ENCODE results near the gene MCEMP1.
"Not testable (repeated sequence)": the region's sequence is repeated elsewhere in the genome, so short reads cannot be mapped to it uniquely, and the experiment has no call there.

The MCEMP1 gene

DNA sequence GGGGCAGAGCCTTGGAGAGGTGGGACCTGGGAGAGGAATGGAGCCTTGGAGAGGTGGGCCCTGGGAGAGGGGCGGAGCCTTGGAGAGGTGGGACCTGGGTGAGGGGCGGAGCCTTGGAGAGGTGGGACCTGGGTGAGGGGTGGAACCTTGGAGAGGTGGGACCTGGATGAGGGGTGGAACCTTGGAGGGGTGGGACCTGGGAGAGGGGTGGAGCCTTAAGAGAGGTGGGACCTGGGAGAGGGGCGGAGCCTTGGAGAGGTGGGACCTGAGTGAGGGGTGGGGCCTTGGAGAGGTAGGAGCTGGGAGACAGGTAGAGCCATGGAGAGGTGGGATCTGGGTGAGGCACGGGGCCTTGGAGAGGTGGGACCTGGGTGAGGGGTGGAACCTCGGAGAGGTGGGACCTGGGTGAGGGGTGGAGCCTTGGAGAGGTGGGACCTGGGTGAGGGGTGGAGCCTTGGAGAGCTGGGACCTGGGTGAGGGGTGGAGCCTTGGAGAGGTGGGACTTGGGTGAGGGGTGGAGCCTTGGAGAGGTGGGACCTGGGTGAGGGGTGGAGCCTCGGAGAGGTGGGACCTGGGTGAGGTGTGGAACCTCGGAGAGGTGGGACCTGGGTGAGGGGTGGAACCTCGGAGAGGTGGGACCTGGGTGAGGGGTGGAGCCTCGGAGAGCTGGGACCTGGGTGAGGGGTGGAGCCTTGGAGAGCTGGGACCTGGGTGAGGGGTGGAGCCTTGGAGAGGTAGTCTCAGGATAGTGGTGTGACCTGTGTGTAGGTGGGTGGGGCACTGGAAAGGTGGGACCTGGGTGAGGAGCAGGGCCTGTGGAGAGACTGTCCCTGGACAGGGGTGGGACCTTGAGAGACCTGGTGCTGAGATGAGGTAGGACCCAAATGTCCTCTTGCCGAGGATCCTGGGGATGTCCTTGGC is 33.0 kb upstream of the MCEMP1 start:
- DNase-seq (ENCODE audit: insufficient read length, low spot score); FAIRE-seq: not testable (repeated sequence)

GRCh38 chr19:7644550-7644877 is 32.4 kb upstream of the MCEMP1 start:
- no peak for DNase-seq (ENCODE audit: insufficient read length, low spot score)
- FAIRE-seq = no peak

DNA sequence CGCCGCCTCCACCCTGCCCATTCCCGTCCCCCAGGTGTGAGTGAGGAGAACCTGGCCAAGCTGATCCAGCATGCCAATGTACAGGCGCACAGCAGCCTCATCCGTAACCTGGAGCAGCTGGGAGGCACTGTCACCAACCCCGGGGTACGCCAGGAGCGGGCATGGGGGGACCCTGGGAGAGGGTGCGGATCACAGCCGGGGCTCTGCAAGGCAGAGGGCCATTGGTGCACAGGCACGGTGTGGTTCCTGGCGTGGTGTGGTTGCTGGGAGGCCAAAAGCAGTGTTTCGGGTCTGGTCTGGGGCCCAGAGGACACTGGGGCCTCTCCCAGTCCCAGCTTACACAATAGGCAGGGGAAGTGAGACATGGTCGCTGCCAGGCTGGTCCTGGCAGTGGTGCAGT is 31.7 kb upstream of the MCEMP1 start:
- FAIRE-seq (no peak), DNase-seq (ENCODE audit: insufficient read length, low spot score) (no peak)

DNA sequence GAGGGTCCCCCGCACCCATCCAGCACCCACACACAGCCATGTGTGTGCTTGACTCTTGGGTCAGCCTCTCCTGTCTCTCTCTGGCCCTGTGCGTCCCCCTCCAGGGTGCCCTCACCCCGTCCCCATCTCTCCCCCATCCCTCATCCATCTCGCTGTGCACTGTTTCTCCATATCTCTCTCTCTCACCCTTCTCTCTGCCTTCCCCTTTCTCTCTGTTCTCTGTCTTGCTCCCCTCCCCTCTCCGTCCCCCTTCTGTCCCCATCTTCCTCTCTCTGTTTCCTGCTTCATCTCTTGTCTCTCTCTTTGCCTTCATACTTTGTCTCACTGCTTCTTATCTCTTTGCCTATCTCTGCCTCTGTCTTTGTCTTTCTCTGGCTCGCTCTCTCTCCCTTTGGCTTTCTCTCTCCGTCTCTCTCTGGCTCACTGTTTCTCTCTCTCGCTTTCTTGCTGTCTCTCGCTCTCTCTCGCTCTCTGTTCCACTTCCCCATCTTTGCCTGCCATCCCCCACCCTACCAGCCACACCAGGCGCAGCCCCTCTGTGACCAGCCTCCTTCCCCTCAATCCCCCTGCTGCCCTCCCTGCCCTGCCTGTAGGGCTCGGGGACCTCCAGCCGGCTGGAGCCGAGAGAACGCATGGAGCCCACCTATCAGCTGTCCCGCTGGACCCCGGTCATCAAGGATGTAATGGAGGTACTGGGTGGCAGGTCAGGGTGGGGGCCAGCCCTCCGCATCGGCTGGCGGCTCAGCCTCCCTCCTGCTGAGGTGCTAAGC is 31.0 kb upstream of the MCEMP1 start:
- DNase-seq (ENCODE audit: insufficient read length, low spot score) (no peak), FAIRE-seq (no peak)

DNA sequence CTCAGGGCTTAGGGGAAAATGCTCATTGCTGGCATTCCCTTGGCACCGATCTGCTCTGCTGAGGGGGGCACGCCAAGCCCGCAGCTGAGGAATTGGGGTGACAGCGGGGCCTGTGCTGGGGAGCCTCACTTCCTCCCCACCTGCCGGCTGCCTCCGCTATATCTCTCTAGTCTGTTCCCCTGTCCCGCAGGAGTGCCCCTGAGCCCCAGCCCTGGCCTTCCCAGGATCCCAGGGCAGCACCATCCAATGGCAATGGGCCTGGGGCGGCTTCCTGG is 30.5 kb upstream of the MCEMP1 start:
- FAIRE-seq (no peak), DNase-seq (ENCODE audit: insufficient read length, low spot score) (no peak)

- FAIRE-seq (no peak), DNase-seq (ENCODE audit: insufficient read length, low spot score) (no peak)
Observed at GRCh38 chr19:7647156-7647555, 29.7 kb upstream of the MCEMP1 start.

DNA sequence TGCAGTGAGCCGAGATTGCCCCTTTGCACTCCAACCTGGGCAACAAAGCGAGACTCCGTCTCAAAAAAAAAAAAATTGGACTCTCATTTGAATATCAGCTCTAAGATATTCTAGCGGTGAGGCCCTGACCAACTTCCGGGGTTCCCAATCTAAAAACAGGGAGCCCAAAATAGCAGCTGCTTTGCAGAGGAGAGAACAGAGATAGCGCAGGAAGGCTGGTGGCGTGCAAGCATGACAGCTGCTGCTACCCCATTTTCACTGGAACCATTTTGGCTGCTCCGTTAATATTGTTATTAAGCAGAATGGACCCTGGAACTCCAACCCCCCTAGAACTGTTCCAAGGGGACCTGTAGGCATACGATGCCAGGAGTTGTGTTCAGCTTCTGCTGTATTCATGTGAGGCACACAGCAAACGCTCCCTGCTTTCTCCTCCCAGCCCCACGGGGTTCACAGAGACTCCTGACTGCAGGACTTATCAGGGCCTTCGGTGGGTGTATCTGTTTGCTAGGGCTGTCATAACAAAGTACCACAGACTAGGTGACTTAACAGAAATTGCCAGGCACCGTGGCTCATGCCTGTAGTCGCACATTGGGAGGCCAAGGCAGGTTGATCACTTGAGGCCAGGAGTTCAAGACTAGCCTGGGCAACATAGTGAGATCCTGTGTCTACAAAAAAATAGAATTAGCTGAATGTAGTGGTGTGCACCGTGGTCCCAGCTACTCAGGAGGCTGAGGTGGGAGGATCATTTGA is 28.4 kb upstream of the MCEMP1 start:
- FAIRE-seq (no peak), DNase-seq (ENCODE audit: insufficient read length, low spot score) (no peak)

- FAIRE-seq (no peak), DNase-seq (ENCODE audit: insufficient read length, low spot score) (no peak)
Observed at GRCh38 chr19:7650148-7650547, 26.7 kb upstream of the MCEMP1 start.

DNA sequence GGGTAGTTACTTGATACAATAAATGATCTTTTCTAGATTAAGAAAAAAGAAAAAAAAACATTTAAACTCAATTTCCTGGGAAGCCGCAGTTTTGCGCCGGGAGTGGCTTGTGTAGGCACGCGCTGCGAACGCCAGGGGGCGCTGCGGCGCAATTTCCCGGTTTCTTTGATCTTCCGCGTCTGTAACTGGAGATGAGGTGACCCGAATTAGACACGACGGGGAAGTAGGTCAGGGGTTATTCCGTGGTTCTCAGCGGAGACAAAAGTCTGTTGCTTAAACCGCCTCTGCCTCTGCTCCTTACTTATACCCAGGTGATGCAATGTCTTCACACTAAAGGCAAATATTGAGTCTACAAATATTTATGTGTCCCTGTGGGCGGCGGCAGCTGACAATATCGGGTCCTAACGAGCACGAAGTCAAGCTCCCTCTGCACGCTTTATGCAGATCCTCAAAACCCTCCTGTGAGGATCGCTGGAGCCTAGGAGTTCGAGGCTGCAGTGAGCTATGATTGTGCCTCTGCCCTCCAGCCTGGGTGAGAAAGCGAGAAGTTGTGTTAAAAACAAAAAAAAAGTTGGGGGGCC is 24.7 kb upstream of the MCEMP1 start:
- DNase-seq (ENCODE audit: insufficient read length, low spot score) (peak; percentile 89), FAIRE-seq (peak; percentile 84)

GRCh38 chr19:7654401-7654800 is 22.5 kb upstream of the MCEMP1 start:
- no peak for FAIRE-seq
- no peak for DNase-seq (ENCODE audit: insufficient read length, low spot score)

- no peak for FAIRE-seq
- DNase-seq (ENCODE audit: insufficient read length, low spot score) = no peak
Observed at GRCh38 chr19:7655581-7655980, 21.3 kb upstream of the MCEMP1 start.

DNA sequence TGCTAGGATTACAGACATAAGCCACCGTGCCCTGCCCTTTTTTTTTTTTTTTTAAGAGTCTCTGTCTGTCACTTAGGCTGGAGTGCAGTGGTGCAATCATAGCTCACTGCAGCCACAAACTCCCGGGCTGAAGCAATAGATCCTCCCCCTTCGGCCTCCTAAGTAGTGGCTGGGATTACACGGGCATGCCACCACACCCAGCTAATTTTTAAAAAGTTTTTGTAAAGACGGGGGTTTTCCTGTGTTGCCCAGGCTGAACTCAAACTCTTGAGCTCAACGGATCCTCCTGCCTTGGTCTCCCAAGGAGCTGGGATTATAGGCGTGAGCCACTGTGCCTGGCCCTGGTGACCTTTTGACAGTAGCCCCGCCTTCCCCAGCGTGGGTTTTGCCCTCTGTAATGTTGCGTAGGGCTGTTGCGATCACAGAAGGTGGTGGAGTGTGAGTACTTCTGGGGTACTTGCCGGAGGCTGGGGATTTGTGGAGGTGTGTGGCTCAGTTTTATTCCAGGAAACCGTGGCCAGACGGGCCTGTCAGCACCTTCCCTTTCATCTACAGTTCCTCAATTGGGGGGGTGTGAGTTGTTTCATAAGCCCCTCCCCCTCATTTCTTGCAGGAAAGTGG is 19.6 kb upstream of the MCEMP1 start:
- DNase-seq (ENCODE audit: insufficient read length, low spot score) = no peak
- FAIRE-seq = no peak

GRCh38 chr19:7658219-7658686 is 18.6 kb upstream of the MCEMP1 start:
- DNase-seq (ENCODE audit: insufficient read length, low spot score) (peak; percentile 94), FAIRE-seq (peak; percentile 98)

GRCh38 chr19:7661744-7662538 is 14.9 kb upstream of the MCEMP1 start:
- FAIRE-seq (no peak), DNase-seq (ENCODE audit: insufficient read length, low spot score) (no peak)

GRCh38 chr19:7662657-7663056 is 14.2 kb upstream of the MCEMP1 start:
- no peak for DNase-seq (ENCODE audit: insufficient read length, low spot score)
- FAIRE-seq = no peak

DNA sequence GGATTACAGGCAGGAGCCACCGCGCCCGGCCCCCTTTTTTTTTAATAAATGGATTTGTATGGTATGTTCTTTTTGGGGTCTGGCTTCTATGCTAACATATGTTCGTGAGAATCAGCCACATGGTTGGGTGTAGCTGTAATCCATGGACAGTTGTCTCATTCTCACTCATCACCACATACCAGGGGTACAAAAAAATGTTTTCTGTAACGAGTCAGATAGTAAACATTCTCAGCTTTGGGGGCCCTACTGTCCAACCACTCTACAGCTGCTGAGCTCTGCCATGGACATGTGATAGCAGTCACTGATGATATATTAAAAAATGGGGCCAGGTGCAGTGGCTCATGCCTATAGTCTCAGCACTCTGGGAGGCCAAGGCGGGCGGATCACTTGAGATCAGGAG is 13.2 kb upstream of the MCEMP1 start:
- no peak for FAIRE-seq

GRCh38 chr19:7665076-7665475 is 11.8 kb upstream of the MCEMP1 start:
- DNase-seq (ENCODE audit: insufficient read length, low spot score) (no peak), FAIRE-seq (no peak)

More for the DNA sequence above, 13.2 kb upstream of the MCEMP1 start:
- no peak for DNase-seq (ENCODE audit: insufficient read length, low spot score)

GRCh38 chr19:7668842-7669241 is 8.0 kb upstream of the MCEMP1 start, which contains the start of gene RETN:
Gene RETN, plus strand, starts transcription at chr19:7669049. Its CDS starts 278 bp downstream, at chr19:7669327.
- no peak for FAIRE-seq
- DNase-seq (ENCODE audit: insufficient read length, low spot score) = no peak

DNA sequence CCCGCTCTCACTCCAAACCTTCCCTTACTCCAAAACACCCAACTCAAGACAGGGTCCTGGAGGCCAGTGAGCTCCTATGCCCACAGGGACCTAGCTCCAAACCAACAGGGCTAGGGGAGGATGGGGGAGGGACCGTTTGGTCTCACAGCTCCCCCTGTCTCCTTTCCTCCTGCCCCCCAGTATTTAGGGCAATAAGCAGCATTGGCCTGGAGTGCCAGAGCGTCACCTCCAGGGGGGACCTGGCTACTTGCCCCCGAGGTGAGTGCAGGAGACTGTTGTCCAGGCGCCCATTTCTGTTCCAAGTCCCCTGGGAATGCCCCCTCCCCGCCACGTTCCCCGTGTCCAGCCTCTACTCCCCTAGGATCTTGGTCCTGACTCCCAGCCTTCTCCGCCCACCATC is 7.2 kb upstream of the MCEMP1 start:
- DNase-seq (ENCODE audit: insufficient read length, low spot score) = no peak
- FAIRE-seq = no peak

All from GM19239 (cell line).